GM18870 (cell line): ENCODE results near the gene MBNL1.
A peak's percentile ranks its signal among the peaks of the same experiment; 100 is the strongest.
"Not testable (repeated sequence)": the region's sequence is repeated elsewhere in the genome, so short reads cannot be mapped to it uniquely, and the experiment has no call there.

Experiments
- ATAC-seq: cut with Tn5 transposase; IDR thresholded peaks from one replicate; pipeline ENCODE4 v1.9.1; 2021; ENCODE audit warnings: moderate library complexity; ENCODE audit not compliant: unreplicated experiment

The MBNL1 gene

DNA sequence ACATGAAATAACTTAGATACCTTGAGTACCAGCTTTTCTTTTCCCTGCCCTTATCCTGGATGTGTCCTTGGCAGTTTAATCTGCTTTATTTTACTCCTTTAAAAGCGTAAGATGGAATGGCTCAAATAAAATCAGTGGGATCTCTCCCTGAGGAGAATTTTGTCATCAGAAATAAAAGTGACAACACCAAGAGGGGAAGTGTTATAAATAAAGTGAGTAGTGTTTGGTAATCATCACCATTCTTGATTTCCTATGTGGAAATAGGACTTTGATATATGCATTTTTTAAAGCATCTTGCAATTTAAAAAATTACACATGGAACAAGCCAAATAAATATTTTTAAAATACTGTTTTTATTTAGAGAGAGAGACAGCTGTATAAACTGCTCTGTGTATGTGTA lies 76.5 kb downstream of the MBNL1 start:
- ATAC-seq: no peak

DNA sequence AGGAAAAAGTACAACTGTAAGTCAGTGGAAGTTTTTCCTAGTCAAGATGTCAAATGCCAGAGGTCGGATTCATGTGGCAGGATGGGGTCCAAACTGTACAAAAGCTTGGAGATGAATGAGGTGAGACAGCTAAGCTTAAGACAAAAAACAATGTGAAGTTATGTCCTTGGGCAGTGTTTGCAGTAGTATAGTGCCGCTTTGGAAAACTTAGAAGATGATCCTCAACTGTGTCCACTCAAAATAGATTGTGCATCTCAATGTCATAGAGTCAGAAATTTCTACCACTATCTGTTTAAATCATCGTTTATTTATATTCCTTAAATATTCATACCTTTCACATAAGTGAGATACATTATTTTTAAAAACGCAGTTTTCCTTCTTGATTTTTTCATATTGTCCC lies 77.3 kb downstream of the MBNL1 start:
- no peak for ATAC-seq

DNA sequence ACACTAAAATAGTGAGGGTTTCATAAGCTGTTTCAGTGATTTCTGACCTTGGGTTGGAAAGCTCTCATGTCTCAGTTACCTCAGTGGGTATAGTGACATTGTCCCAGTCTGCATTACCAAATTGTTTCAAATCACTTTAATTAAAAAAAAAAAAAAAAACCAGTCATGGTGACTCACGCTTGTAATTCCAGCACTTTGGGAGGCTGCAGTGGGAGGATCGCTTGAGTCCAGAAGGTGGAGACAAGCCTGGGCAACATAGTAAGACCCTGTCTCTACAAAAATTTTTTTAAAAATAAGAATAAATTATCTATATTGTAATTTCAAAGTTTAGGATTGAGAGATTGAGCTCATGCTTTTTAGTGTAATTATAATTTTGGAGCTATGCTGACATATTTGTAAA lies 78.0 kb downstream of the MBNL1 start:
- no peak for ATAC-seq

- ATAC-seq: no peak
Measured at GRCh38 chr3:152348436-152349177, 79.9 kb downstream of the MBNL1 start.

- ATAC-seq: no peak
Measured at GRCh38 chr3:152349392-152349791, 80.7 kb downstream of the MBNL1 start.

GRCh38 chr3:152350139-152350538 lies 81.4 kb downstream of the MBNL1 start:
- ATAC-seq: no peak

- no peak for ATAC-seq
Measured at GRCh38 chr3:152350776-152351175, 82.0 kb downstream of the MBNL1 start.

GRCh38 chr3:152352554-152352953 lies 83.8 kb downstream of the MBNL1 start:
- ATAC-seq: no peak

GRCh38 chr3:152353578-152353977 lies 84.8 kb downstream of the MBNL1 start:
- no peak for ATAC-seq

GRCh38 chr3:152355744-152356665 lies 87.3 kb downstream of the MBNL1 start:
- ATAC-seq: no peak

GRCh38 chr3:152356870-152357276 lies 88.1 kb downstream of the MBNL1 start:
- peak; percentile 82 for ATAC-seq

GRCh38 chr3:152357587-152357986 lies 88.9 kb downstream of the MBNL1 start:
- ATAC-seq: no peak

- no peak for ATAC-seq
Measured at GRCh38 chr3:152359385-152360248, 90.9 kb downstream of the MBNL1 start.

DNA sequence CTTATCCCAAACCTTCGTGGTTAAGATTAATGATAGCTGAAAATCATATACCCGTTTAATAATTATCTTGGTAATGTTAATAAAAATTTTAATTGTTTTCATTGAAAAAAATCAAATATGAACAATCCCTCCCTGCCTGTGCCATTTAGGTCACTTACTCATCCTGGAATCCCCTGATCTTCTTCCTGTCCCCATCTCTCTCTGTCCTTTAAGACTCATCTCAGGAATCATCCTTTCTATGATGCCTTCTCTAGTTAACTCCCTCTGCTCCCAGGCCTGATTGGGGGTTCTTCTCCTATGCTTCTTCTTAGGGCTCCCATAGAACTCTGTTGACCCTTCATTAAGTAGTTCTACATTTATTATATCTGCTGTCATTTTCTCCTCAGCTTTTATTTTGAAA lies 91.6 kb downstream of the MBNL1 start:
- ATAC-seq: no peak

- no peak for ATAC-seq
Measured at GRCh38 chr3:152360966-152361365, 92.2 kb downstream of the MBNL1 start.

DNA sequence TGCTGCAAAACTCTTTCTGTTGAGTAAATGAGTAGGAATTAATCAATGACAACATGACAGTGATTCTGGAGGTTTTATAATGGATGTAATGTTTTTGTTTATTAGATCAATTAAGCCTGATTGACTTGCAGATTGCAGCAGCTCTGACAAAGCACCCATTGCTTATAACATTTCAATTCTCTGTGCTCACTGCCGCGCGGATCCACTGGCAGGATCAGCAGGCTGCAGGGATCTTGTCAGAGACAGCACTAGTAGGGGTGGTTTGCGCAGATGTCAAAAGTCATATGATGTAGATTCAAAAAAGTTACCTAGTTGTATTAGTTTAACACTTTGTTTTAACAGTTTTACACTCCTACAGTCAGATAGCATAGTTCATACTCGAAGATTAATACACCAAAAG lies 93.4 kb downstream of the MBNL1 start:
- ATAC-seq: no peak

- no peak for ATAC-seq
Measured at GRCh38 chr3:152364237-152364636, 95.5 kb downstream of the MBNL1 start.

- no peak for ATAC-seq
Measured at GRCh38 chr3:152365126-152365525, 96.4 kb downstream of the MBNL1 start.

DNA sequence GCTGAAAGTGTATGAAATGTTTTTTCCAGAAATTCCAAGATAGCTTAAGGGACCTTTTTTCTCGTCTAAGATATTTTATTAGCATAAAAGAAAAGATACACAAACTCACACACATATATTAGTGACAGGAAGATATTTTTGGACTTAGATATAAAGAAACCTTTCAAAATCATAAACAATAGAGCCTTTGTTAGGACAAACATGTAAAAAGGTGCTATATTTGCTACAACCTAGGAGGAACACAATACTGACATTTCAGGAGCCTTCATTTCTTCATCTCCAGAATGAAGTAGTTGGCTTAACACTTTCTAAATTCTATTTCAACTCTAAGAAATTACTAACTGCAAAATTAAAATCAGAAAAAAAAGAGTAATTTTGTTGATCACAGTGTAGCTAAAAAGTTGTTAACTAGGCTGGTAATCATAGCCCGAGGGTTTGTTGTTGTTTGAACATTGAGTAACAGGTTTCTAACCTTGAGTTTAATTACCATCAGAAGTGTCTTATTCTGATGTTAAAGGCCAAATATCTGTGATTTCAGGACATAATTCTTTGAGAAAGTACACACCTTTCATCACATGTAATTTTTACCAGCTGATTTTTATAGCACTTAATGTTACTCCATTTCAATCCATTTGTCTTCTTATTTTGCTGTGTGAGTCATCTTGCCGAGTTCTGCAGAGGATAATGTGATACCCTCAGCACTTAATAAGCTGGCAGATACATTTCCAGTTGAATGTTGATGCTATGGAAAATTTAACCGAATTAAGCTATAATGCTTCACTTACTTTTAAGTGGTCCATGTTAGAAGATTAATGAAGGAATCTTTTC lies 97.3 kb downstream of the MBNL1 start:
- no peak for ATAC-seq

GRCh38 chr3:152367192-152367591 lies 98.5 kb downstream of the MBNL1 start:
- not testable (repeated sequence) for ATAC-seq
